Activated CD4-positive, alpha-beta memory T cell treated with anti-CD3 and anti-CD28 coated beads, Interleukin-2, amount 10 ng/mL, durations not matched to agents 7 days and 5 days (primary cell): ENCODE data around the gene TRANK1. TPM values are rescaled to one million over a fixed set of nuclear protein-coding genes. Genes with fewer than 3 reads are reported as not detected.
"Not testable (repeated sequence)": the region's sequence is repeated elsewhere in the genome, so short reads cannot be mapped to it uniquely, and the experiment has no call there.

ENCODE experiments used
- CTCF ChIA-PET: fragments of 350-600 bp; sonication (Branson Sonifier 250); formaldehyde crosslinking; loops from one replicate; lab custom pipeline; 2021; ENCODE audit warnings: antibody characterized with exemption, inconsistent platforms; lab: Charles Lee
- POLR2A ChIA-PET: fragments of 350-600 bp; sonication (Branson Sonifier 250); formaldehyde crosslinking; loops from one replicate; lab custom pipeline; 2021; ENCODE audit warnings: antibody characterized with exemption; lab: Charles Lee
- DNase-seq: peaks from one replicate; pipeline ENCODE4 v3.0.0-alpha.2; 2020
- H3K27ac Mint-ChIP-seq: one replicate; pipeline ENCODE4 v1.8.0; 2021; ENCODE audit warnings: mild to moderate bottlenecking, mixed read lengths
- H3K27me3 Mint-ChIP-seq: one replicate; pipeline ENCODE4 v1.8.0; 2021; ENCODE audit warnings: mixed read lengths
- H3K36me3 Mint-ChIP-seq: one replicate; pipeline ENCODE4 v1.8.0; 2021; ENCODE audit warnings: low read depth, mixed read lengths
- H3K4me1 Mint-ChIP-seq: one replicate; pipeline ENCODE4 v1.8.0; 2021; ENCODE audit warnings: mixed read lengths
- H3K4me3 Mint-ChIP-seq: one replicate; pipeline ENCODE4 v1.8.0; 2021; ENCODE audit warnings: mild to moderate bottlenecking, mixed read lengths
- H3K9me3 Mint-ChIP-seq: one replicate; pipeline ENCODE4 v1.8.0; 2021; ENCODE audit warnings: mixed read lengths
- total RNA-seq, 2 experiments: library from RNA; stranded (reverse); gene quantifications; one replicate each; pipeline ENCODE4 v1.2.3, GENCODE V29; 2021

TRANK1 gene
- total RNA-seq, 2 experiments from 2014 or later, result 78.6 to 85.4 TPM

GRCh38 chr3:36954452-36955134, 9.7 kb upstream of the TRANK1 start:
- DNase-seq, result no peak
- CTCF ChIA-PET, result no interaction called here
- Mint-ChIP-seq H3K4me1 (peaks cover 7% of the 10 kb centered on the region), H3K27me3 (peaks cover 4% of the 10 kb centered on the region), H3K36me3 (no peaks in the 10 kb centered on the region), H3K4me3 (no peak overlapping the region), H3K9me3 (no peaks in the 10 kb centered on the region), H3K27ac (no peak overlapping the region)
- POLR2A ChIA-PET, result interaction anchor here (2.0 to 2.1 kb wide), 2 partner anchors 11 to 78 kb away, joined by 5 to 8 read pairs; partner anchors contain the start of gene TRANK1

- H3K4me1 Mint-ChIP-seq, DNase-seq, POLR2A ChIA-PET, H3K27ac Mint-ChIP-seq, H3K4me3 Mint-ChIP-seq: not testable (repeated sequence)
- H3K36me3 Mint-ChIP-seq, result peaks cover 18% of the 10 kb centered on the region
- peaks cover 21% of the 10 kb centered on the region for H3K9me3 Mint-ChIP-seq
- H3K27me3 Mint-ChIP-seq, result peaks cover 12% of the 10 kb centered on the region
- CTCF ChIA-PET, result interaction anchor here (1.4 to 2.0 kb wide), 2 partner anchors 11 to 43 kb away, joined by 3 to 9 read pairs; no protein-coding TSS in a partner anchor
Measured at GRCh38 chr3:36947814-36948213, 3.0 kb upstream of the TRANK1 start.

- Mint-ChIP-seq H3K4me1 (peaks cover 9% of the 10 kb centered on the region), H3K36me3 (peaks cover 18% of the 10 kb centered on the region), H3K4me3 (peak overlapping the region; percentile 75), H3K9me3 (peaks cover 21% of the 10 kb centered on the region), H3K27ac (no peak overlapping the region), H3K27me3 (peaks cover 8% of the 10 kb centered on the region)
- ChIA-PET CTCF (interaction anchor here (0.8 to 2.2 kb wide), 4 partner anchors 13 to 31 kb away, joined by 4 to 15 read pairs (median 6); no protein-coding TSS in a partner anchor), POLR2A (interaction anchor here (1.0 to 2.9 kb wide), 6 partner anchors 10 to 47 kb away, joined by 5 to 13 read pairs (median 8); partner anchors contain the start of genes EPM2AIP1 and MLH1)
- no peak for DNase-seq
Measured at GRCh38 chr3:36945333-36945980, 603 bp upstream of the TRANK1 start.

GRCh38 chr3:36944012-36944640, 728 bp downstream of the TRANK1 start:
- H3K27me3 Mint-ChIP-seq, result peaks cover 4% of the 10 kb centered on the region
- H3K36me3 Mint-ChIP-seq, result peaks cover 16% of the 10 kb centered on the region
- DNase-seq, result peak; percentile 30
- H3K9me3 Mint-ChIP-seq, result peaks cover 17% of the 10 kb centered on the region
- no peak overlapping the region for H3K27ac Mint-ChIP-seq
- CTCF ChIA-PET, result interaction anchor here (0.5 to 2.2 kb wide), 7 partner anchors 12 to 76 kb away, joined by 3 to 15 read pairs (median 3); no protein-coding TSS in a partner anchor
- H3K4me1 Mint-ChIP-seq, result peaks cover 9% of the 10 kb centered on the region
- POLR2A ChIA-PET, result interaction anchor here (0.7 to 2.9 kb wide), 14 partner anchors 9 to 127 kb away, joined by 3 to 13 read pairs (median 5); partner anchors contain the start of genes EPM2AIP1 and MLH1
- H3K4me3 Mint-ChIP-seq, result peak overlapping the region; percentile 74

GRCh38 chr3:36943601-36944000, 1.3 kb downstream of the TRANK1 start:
- H3K27ac Mint-ChIP-seq, result no peak overlapping the region
- H3K27me3 Mint-ChIP-seq, result peaks cover 2% of the 10 kb centered on the region
- CTCF ChIA-PET, result interaction anchor here (0.5 to 2.2 kb wide), 6 partner anchors 15 to 75 kb away, joined by 3 to 15 read pairs (median 3); no protein-coding TSS in a partner anchor
- H3K4me3 Mint-ChIP-seq, result peak overlapping the region; percentile 74
- POLR2A ChIA-PET, result interaction anchor here (0.7 to 2.9 kb wide), 10 partner anchors 9 to 126 kb away, joined by 3 to 13 read pairs (median 6); partner anchors contain the start of genes EPM2AIP1 and MLH1
- no peak for DNase-seq
- H3K9me3 Mint-ChIP-seq, result peaks cover 13% of the 10 kb centered on the region
- H3K36me3 Mint-ChIP-seq, result peaks cover 12% of the 10 kb centered on the region
- H3K4me1 Mint-ChIP-seq, result peaks cover 9% of the 10 kb centered on the region

DNA sequence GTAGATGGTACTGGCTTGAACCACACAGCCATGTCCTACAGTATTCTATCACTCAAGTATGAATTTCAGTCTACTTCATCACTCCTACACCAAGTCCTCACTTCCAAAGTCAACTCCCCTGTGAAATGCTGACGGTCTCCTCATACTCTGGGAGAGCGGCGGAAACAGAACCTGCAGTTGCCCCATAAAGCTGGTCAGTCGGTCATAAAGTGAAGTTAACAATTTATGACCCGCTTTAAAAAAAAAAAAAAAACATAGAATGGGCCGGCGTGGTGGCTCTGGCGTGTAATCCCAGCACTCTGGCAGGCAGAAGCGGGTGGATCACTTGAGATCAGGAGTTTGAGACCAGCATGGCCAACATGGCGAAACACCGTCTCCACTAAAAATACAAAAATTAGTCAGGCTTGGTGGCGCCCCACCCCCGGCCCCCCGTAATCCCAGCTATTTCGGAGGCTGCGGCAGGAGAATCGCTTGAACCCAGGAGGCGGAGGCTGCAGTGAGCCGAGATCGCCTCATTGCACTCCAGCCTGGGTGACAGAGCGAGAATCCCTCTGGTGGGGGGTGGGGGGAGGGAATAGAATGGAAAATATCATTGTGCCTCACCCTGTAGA, 2.1 kb downstream of the TRANK1 start:
- POLR2A ChIA-PET, result interaction anchor here (2.2 kb wide), 1 partner anchor 13 kb away, joined by 8 read pairs; no protein-coding TSS in a partner anchor
- peaks cover 7% of the 10 kb centered on the region for H3K36me3 Mint-ChIP-seq
- DNase-seq, result no peak

GRCh38 chr3:36941658-36942057, 3.2 kb downstream of the TRANK1 start:
- H3K36me3 Mint-ChIP-seq, result peaks cover under 1% of the 10 kb centered on the region
- no peak overlapping the region for H3K27ac Mint-ChIP-seq
- H3K9me3 Mint-ChIP-seq, result peaks cover 2% of the 10 kb centered on the region
- DNase-seq, result no peak
- H3K27me3 Mint-ChIP-seq, result no peaks in the 10 kb centered on the region
- CTCF ChIA-PET, result no interaction called here
- H3K4me1 Mint-ChIP-seq, result peaks cover 9% of the 10 kb centered on the region
- H3K4me3 Mint-ChIP-seq, result no peak overlapping the region
- POLR2A ChIA-PET, result no interaction called here

More for the DNA sequence above, 2.1 kb downstream of the TRANK1 start:
- Mint-ChIP-seq H3K27me3 (peaks cover 1% of the 10 kb centered on the region), H3K27ac (no peak overlapping the region), H3K4me3 (no peak overlapping the region), H3K4me1 (peaks cover 9% of the 10 kb centered on the region), H3K9me3 (peaks cover 8% of the 10 kb centered on the region)
- CTCF ChIA-PET, result interaction anchor here (1.0 kb wide), 1 partner anchor 37 kb away, joined by 3 read pairs; no protein-coding TSS in a partner anchor

DNA sequence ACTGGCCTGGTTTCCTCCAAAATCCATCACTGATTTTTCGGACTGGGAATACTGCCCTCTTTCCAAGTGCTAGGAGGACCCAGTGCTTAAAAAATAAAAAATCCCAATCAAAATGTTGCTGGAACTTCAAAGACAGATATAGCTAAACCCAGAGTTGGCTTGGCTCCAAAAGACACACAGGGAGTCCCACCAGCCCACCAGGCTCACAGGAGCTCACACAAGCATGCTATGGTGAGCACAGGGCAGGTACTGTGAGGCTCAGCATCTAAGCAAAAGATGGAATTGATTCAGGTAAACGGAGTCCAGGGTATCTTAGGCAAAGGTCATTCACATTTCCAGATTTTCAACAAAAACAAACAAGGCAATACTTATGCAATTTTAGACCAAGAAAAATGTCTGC, 3.7 kb downstream of the TRANK1 start:
- H3K4me3 Mint-ChIP-seq, result no peak overlapping the region
- peaks cover 2% of the 10 kb centered on the region for H3K9me3 Mint-ChIP-seq
- H3K27ac Mint-ChIP-seq, result no peak overlapping the region
- ChIA-PET CTCF (no interaction called here), POLR2A (no interaction called here)
- no peak for DNase-seq
- H3K36me3 Mint-ChIP-seq, result no peaks in the 10 kb centered on the region
- no peaks in the 10 kb centered on the region for H3K27me3 Mint-ChIP-seq
- peaks cover 9% of the 10 kb centered on the region for H3K4me1 Mint-ChIP-seq

DNA sequence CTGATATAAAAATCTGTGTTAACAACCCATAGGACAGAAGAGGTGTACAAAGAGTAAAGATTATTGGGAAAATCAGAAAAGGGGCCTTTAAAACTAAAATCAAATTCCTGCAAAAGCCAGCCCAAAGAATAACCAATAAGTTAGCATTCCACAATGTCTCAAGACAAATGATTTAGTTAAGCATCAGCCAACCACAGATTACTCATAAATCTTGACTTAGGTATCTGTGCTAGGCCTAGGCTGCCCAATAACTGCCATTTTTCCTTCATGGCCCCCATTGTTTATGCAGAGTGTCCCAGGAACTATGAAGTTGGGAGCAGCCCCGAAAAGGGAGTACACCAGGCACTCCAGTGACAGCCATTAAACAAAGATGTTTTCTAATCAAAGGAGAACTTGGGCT, 7.4 kb downstream of the TRANK1 start:
- Mint-ChIP-seq H3K36me3 (no peaks in the 10 kb centered on the region), H3K27ac (no peak overlapping the region), H3K4me1 (no peaks in the 10 kb centered on the region), H3K9me3 (no peaks in the 10 kb centered on the region), H3K4me3 (no peak overlapping the region), H3K27me3 (no peaks in the 10 kb centered on the region)
- ChIA-PET POLR2A (no interaction called here), CTCF (no interaction called here)
- no peak for DNase-seq

DNA sequence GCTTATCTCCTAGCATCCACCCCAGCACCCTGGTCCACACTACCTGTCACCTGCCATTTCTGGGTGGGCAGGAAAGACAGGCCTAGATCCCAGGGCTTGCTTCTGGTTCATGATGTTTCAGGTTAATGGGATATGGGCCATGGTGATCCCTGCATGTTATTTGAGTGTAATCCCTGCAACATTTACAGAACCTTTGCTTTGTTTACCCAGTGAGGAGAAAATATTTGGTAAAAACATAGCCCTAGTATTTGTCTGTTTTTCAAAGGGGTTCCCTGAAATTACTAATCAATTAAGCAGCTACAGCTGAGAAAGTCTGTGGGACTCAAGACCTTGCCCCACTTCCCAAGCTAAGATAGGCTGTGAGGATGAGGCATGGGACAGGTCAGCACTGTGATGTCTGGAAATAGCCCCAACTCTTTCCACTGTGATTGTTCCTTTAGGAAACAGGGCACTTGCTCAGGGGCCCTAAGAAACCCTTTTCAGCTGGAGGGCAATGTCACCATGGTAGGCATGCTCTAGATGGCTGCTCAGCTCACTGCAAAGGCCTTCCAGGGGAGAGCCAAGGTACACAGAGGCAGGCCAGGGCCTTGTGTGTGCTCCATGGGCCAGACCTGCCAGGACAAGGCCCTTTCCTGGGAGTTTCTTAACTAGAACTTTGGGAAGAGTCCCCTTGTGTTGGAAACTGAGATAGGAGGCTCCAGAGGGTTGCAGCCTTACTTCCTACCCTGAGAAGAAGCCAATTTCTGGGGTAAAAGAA, 11.1 kb downstream of the TRANK1 start:
- Mint-ChIP-seq H3K36me3 (no peaks in the 10 kb centered on the region), H3K4me3 (no peak overlapping the region), H3K27ac (no peak overlapping the region), H3K27me3 (no peaks in the 10 kb centered on the region), H3K9me3 (no peaks in the 10 kb centered on the region), H3K4me1 (no peaks in the 10 kb centered on the region)
- CTCF ChIA-PET, result interaction anchor here (1.9 kb wide), 1 partner anchor 65 kb away, joined by 4 read pairs; no protein-coding TSS in a partner anchor
- DNase-seq, result no peak
- POLR2A ChIA-PET, result no interaction called here

DNA sequence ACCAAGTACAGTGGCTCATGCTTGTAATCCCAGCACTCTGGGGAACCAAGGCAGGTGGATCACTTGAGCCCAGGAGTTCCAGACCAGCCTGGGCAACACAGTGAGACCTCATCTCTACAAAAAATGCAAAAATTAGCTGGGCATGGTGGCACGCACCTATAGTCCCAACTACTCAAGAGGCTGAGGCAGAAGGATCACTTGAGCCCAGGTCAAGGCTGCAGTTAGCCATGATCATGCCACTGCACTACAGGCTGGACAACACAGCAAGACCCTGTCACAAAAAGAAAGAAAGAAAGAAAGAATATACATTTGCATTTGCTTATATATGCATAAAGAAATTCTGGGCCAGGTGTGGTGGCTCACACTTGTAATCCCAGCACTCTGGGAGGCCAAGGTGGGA, 13.4 kb downstream of the TRANK1 start:
- H3K27me3 Mint-ChIP-seq, H3K4me3 Mint-ChIP-seq, H3K4me1 Mint-ChIP-seq, DNase-seq, H3K9me3 Mint-ChIP-seq, H3K36me3 Mint-ChIP-seq, H3K27ac Mint-ChIP-seq, POLR2A ChIA-PET: not testable (repeated sequence)
- CTCF ChIA-PET, result interaction anchor here (1.2 kb wide), 1 partner anchor 13 kb away, joined by 4 read pairs; the partner anchor contains the start of gene TRANK1

- Mint-ChIP-seq H3K9me3 (peaks cover 2% of the 10 kb centered on the region), H3K27ac (no peak overlapping the region), H3K4me3 (no peak overlapping the region), H3K36me3 (peaks cover 2% of the 10 kb centered on the region), H3K4me1 (no peaks in the 10 kb centered on the region), H3K27me3 (peaks cover 2% of the 10 kb centered on the region)
- ChIA-PET POLR2A (no interaction called here), CTCF (no interaction called here)
- DNase-seq, result no peak
Measured at GRCh38 chr3:36928220-36928619, 16.6 kb downstream of the TRANK1 start.
